ENCODE data around the gene MFAP4.

- TF ChIP-seq CTCF (conservative IDR thresholded peaks at IDR 0.05; ENCODE audit: low read depth, low read length) (no peak), EZH2phosphoT487 (IDR thresholded peaks at IDR 0.05; ENCODE audit: borderline replicate concordance, low read length) (no peak), EZH2 (IDR thresholded peaks at IDR 0.05; ENCODE audit: low read length, unreplicated experiment) (no peak)
Observed at GRCh38 chr17:19341641-19342610, 45.1 kb downstream of the MFAP4 start.
